ENCODE results near the gene COQ9.
"Not testable (repeated sequence)": the region's sequence is repeated elsewhere in the genome, so short reads cannot be mapped to it uniquely, and the experiment has no call there.

Gene COQ9

GRCh38 chr16:57486858-57487834 is 39.9 kb downstream of the COQ9 start:
- DNase-seq, result no peak

GRCh38 chr16:57489229-57489628 is 42.0 kb downstream of the COQ9 start:
- no peak for DNase-seq

DNA sequence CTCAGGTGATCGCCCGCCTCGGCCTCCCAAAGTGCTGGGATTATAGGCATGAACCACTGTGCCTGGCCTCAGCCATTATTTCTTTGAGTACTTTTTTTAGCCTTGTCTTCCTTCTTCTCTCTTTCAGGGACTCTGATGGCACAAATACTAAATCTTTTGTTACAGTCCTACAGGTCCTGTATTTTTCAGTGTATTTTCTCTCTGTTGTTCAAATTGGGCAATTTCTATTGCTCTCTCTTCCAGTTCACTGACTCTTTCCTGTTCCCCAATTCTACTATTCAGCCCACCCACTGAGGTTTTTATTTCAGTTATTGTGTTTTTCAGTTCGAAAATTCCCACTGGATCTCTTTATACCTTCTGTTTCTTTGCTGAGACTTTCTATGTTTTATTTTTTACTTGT is 46.5 kb downstream of the COQ9 start:
- DNase-seq, result no peak

- DNase-seq, result no peak
Observed at GRCh38 chr16:57497121-57497520, 49.8 kb downstream of the COQ9 start.

DNA sequence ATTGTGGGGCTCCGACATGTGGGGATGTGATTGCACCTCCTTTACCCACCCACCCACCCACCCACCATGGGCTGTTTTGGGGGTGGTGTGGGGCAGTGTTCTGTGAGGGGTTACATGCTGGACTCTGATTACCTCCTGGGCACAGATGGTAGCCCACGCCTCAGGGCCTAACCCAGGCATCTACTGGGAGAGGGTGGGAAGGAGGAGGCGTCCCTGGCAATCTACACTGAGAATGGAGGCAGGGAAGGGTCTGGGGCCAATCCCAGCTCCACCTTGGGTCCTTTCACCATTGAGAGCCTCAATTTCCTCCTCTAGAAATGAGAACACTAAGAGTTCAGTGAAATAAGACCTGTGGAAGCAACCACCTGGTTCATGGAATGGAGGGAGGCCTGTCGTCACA is 50.8 kb downstream of the COQ9 start:
- DNase-seq, result no peak

DNA sequence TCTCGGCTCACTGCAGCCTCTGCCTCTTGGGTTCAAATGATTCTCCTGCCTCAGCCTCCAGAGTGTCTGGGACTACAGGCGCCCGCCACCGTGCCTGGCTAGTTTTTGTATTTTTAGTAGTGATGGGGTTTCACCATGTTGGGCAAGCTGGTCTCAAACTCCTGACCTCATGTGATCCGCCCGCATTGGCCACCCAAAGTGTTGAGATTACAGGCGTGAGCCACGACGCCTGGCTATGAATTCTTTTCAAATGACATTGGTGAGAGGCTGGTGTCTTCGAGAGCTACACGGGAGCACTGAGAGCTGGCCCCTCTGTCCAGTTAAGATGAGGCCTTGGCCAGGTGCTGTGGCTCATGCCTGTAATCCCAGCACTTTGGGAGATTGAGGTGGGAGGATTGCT is 52.7 kb downstream of the COQ9 start:
- not testable (repeated sequence) for DNase-seq

DNA sequence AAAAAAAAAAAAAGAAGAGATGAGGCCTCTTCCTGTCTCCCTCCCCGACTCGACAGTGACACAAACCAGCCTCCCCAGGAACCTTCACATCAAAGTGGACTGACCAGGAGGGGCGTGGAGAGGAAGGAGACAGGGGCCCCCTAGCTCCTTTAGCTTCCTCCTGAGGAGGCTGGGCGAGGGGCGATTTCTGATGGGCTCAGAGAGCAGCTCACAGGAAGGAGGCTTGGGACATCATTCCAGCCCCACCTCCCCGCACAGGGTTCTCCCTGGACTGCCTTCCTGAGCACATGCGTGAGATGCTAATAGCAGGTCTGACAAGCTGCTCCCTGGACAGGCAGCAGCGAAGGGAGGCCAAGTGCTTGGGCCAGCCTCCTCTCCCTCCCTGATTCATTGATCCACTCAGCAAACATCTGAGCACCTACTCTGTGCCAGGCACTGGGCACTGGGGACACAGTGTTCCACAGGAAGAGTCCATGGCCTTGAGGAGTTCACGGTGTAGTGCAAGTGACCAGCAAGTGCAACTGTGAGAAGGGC is 53.4 kb downstream of the COQ9 start:
- DNase-seq, result no peak

DNA sequence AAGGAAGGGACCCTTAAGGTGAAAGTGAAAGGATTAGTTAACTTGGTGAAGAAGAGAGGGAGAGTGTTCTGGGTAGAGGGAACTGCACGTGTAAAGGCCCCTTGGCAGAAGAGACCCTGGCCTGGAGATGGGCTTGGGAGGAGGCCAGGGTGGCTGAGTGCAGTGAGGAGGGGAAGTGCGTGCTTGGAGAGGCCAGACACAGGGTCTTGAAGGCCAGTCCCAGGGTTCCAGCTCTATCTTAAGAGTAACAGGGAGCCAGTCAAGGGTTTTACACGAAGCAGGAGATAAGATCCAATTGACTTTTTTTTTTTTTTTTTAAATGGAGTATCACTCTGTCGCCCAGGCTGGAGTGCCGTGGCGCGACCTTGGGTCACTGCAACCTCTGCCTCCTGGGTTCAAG is 54.2 kb downstream of the COQ9 start:
- no peak for DNase-seq

DNA sequence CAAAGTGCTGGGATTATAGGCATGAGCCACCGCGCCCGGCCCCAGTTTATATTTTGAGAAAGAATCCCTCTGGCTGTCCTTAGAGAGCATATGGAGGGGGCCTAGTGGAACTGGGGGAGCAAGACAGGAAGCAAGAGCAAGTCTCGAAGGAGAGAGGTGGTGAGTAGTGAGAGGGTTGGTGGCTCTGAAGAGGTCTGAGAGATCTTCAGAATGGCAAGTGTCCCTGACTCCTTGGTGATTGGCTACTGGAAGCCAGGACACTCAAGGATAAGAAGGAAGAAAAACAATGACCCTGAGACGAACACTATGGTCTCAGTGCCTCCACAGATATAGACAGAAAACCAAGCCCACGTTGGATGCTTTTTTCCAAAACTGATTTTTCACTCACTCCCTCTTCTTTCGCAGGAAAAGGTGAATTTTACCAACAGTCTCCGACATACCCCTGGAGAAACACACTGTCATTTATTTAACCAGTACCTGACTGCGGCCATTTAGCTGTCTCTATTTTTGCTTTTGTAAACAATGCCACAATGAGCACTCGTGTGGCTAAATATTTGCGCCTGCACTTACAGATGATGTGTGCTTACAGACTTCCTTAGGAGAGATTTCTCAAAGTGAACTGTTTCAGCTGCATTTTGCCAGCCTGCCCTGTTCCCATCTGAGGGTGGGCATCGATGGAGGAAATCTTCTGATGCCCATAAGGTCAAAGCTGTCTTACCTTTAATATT is 54.9 kb downstream of the COQ9 start:
- DNase-seq, result no peak

DNA sequence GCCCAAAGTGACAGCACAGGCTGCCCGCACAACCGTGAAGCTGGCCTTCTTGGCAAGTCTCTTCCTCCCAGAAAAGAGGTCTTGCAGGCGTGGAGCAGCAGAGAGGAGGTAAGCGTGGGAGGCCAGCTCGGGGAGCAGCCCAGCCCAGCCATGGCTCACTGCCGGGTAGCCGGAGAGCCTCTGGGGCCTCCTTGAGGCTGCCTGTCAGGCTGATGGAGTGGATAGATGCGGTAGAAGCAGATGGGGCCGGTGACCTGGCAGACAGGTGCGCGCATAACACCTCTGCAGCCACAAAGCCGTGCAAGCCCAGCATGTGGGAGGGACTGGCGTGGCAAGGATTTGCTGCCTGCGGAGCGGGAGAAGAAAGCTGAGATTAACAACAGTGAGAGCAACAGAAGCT is 56.1 kb downstream of the COQ9 start:
- no peak for DNase-seq

GRCh38 chr16:57504001-57504400 is 56.7 kb downstream of the COQ9 start:
- no peak for DNase-seq

- no peak for DNase-seq
Observed at GRCh38 chr16:57504491-57504890, 57.2 kb downstream of the COQ9 start.

DNA sequence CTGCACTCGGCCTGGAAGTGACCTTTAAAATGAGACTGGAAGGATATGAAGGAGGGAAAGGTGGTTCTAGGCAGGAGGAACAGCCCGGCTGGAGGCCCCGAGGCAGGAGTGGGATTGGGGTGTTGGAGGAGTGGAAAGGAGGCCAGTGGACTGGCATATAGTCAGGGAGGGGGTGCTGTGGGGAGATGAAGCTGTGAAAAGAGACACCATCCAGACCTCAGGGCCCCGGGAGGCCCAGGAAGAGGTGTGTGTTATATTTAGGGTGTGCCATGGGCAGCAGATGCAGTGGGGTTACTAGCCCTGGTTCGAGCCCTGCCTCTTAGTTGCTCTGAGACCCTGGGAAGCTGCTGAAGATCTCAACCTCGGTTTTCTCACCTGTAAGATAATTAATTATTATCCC is 57.9 kb downstream of the COQ9 start:
- DNase-seq, result no peak

DNA sequence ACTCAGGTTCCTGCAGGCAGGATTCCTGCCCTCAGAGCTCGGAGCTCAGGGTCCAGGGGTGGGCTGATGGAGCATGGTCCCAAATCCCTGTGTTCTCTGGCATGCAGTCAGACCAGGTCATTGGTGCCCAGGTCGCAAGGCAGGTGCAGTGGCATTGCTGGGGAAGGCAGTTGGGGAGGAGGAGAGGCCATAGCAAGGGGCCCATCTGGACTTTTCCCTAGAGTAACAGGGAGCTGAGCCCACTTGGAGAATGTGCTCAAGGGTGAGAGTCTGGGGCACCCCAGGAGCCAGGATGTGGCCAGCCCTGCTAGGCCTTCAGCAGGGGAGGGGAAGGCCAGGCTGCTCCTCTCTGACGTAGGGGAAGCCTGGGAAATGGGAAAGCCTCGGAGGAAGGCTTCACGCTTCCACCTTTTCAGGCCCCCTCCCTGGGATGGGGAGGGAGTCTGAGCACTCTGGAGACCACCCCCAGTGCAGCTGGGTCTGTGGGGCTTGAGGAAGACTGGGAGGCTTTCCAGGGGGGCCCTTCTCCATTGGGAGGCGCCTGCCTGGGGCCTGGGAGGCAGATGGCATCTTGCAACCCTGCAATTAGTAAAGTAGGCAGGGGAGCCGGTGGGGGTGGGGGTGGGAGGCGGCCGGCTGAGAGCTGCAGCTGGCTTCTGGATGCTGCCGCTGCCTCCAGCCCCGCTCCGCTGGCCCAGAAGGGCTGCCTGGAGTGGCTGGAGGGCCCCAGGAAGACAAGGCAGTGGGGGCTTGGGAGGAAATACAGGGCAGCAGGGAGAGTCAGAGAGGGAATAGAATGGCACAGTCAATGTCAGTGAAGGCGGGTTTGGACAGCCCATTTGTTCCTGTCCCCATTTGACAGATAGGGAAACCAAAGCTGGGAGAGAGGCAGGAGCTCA is 60.1 kb downstream of the COQ9 start:
- DNase-seq, result no peak

DNA sequence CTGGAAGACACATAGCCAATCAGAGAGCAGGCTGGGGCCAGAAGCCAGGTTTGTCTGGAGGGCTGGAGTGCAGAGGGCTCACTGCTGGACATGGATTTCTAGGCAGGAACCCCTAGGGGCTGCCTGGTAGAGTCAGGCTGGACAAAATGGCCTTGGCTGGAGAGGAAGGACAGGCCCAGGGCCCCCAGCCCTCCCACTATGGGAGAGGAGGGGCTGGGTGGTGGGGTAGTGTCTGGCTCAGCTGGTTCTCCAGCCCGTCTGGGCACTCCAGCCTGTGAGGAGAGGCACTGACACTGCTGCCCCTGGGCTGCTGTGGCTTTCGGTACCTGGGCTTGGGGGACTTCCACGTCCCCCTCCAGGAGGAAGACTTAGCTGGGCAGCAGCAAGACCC is 60.8 kb downstream of the COQ9 start:
- DNase-seq, result no peak

- DNase-seq, result no peak
Observed at GRCh38 chr16:57509231-57509923, 62.1 kb downstream of the COQ9 start.

DNA sequence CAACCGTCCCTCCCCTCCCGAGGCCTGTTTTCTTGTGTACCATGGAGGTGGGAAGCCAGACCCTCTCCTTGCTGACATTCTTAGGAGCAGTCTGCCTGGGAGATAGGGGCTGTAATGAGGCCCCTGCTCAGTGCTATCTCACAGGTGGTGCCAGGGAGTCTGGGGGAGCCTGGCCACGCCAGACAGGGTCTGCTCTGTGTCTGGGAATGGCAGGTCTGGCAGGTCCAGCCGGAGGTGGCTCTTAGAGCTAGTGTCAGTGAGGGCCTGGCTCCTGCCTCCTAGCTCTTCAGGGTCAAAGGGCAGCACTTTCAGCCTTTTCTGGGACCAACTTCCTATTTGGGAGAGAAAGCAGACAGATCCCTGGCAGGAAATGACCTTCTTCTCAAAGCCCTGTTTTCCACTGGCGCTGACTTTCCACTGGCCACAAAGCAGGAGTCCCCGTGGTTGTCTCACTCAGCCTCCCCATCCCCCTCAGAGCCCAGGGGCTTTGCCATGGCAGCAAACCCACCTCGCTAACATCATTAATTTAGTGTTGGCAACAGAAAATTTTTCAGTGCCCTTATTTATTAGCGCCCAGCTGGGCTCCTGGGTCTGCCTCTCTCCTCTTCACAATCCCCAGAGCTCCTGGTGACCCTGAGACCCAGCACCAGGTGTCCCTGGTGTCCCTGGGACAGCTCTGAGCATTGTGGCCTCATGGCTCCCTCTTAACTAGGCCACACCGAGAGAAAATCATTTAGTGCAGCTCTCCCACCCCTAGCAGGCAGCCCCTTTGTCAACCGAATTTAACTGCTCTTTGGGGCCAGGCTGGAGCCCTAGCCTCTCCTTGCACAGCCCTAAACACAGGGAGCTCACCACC is 63.0 kb downstream of the COQ9 start:
- no peak for DNase-seq
